Kasumi-1 (cell line): ENCODE data around the gene GZMA.

ENCODE experiments used
- DNase-seq, 2 experiments: peaks; one replicate each; lab custom pipeline; 2025; lab: John Stamatoyannopoulos, UW

Gene GZMA

DNA sequence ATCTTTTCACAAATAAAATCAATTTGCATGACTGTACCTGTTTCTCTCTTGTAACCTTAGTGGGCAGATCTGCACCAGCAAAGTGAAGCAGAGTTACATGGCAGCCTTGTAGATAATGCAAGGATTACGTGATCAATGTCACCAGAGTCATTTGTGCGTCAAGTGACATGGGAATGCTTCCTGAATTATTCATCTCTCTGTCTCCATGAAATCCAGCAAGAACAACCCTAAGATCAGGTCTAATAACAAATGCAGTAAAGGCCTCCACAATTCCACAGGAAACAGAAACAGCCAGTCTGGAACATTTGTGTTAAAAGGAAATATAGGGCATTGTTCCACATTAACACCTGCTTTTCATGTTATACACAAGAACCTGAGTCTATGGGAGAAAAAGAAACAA lies 7.8 kb downstream of the GZMA start:
- DNase-seq = no peak

DNA sequence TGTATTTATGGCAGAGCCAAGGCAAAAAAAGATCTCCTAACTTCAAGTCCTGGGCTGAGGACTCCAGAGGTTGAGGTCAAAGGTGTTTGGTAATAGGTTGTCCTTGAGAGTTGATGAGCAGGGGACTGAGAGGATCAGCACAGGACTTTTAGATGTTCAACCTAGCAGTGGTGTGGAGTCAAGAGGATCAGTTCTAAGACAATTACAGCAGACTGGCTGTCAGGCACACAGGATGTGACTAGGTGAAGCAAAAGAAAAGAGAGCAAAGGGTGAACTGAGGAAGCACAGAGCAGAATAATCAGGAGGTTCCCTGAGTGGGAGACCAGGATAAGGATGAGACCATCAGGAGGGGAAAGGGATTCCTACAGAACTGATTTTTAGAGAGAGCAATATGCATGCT lies 10.9 kb downstream of the GZMA start:
- DNase-seq = no peak

DNA sequence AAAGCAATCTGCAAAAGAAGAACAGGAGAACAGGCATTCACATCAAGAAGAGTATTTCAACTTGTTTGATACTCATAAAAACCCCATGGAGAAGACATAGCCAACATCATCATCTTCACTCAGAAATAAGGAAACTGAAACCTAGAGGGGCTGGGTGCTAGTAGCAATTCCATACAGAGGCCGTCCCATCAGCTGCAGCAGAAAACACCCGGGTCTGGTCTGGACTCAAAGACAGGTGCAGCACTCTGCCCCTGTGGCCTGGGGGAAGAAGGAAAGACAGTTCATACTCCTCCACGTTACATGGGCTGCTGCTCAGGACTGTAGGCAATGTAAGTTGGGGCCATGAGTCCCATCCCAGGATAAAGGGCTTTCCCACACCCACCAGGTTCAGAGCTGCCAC lies 11.6 kb downstream of the GZMA start:
- no peak for DNase-seq

DNA sequence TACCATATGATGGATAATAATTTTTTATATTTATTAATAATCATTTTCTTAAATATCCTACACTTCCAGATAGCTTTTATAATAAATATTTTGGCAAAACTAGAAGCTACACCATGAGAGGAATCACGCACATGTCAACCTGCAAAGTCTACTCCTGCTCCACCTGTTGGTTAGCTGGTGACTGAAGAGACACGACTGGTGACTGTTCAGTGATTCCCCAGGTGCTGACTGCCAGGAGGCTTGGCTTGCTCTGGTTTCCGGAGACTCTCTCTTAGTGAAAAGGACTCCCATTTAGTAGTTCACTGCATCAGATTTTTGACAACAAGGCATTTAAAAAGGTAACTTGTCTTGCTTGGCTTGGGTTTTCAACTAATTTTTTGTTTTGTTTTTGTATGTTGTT lies 20.9 kb downstream of the GZMA start:
- DNase-seq = no peak

DNA sequence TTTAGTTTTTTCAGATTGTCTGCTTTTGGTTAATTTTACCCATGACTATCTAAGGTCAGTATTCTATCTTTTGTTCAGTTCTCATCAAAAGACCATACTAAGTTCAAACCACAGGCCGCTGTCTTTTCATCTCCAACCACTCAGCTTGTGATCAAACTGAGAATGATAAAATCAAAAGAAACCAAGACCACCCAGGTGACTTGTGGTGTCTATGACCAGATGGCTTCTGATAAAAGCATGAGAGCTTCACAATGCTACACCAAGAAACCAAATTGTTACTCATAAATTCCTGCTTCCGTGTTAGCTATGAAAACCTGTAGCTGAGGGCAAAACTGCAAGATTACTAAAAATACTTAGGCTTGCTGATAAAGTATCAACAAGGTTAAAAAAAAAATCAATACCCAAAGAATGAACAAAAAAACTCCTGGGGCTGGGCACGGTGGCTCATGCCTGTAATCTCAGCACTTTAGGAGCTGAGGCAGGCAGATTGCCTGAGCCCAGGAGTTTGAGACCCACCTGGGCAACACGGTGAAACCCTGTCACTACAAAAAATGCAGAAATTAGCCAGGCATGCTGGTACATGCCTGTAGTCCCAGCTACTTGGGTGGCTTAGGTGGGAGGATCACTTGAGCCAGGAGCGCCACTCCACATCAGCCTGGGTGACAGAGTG lies 31.7 kb downstream of the GZMA start:
- no peak for DNase-seq

DNA sequence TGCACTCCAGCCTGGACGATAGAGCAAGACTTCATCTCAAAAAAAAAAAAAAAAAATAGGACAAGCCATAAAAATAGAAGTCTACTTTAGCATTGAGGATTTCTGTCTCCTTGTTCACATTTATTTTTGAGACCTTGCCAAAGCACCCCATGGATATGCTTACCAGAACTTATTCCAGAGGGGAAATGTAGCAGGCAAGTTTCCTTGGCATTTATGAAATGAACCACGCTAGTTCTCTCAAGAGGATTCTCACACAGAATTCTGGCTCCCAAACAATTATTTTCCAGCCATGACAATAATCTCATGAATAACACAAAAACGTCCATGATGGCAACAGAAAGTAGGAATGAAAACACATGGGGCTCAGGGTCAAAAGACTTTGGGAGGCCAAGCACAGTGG lies 34.1 kb downstream of the GZMA start:
- DNase-seq = no peak

DNA sequence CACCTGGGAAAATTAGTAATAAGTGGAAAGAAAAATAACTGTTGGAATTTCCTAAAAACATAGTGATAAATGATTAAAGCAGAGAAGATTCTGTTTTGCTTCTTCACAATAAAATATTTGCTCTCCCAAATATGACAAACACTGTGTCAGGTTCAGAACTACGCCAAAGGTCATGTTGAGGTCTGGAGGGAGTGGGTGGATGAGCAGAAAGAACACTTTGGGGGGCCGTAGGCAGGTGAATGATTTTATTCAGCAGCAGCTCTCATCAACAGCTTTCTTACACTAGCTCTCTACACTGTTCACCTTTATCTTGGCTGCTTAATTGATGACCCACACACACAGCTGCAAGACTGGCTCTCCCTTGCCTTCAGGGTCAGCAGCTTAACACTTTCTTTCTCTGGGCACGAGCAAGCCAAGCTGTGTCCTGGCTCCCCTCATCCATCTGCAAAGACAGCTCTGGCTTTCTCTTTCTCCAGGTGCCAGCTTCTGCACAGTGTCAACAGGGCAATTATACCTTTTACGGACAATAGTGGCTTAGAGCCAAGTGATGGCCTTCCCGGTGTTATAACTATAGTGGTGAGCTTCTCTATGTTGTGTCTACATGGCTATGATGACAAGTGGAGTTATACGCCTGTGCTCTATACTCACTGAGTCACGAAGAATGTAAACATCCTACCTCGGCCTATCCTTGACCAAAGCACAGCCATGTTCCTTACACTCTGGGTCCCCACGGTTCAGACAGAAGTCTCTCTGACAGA lies 38.6 kb downstream of the GZMA start:
- DNase-seq = no peak

DNA sequence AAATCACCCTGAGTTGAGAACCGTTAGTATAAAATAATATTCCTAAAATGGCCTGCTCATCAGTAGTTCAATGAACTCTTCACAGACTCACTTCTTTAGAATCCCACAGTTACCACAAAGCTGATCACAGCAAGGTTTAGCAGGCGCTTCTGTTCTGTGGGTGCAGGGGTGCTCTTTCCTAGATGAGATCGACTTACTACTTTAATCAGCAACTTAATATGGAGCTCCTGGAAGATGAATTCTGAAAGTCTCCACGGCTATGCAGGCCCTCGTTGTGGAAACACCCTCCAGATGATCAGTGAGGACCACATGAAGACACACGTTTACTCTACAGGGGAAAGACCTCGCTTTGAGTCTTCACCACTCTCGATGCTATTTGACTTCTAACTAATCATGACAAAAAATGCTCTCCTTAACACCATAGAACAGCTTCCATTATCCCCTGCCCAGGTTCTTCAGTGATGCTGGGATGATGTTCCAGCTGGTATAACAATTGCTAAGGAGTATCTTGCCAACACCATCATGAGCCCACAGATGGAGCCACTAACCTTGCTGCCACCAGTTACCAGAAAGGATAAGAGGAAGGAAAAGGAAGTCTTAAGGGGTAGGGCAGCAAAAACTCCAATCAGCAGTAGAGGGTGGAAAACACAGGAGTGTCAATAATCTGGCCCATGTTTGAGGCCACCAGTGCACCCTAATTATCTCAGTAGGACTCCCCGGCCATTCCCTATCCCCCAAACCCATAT lies 39.7 kb downstream of the GZMA start:
- DNase-seq = no peak

DNA sequence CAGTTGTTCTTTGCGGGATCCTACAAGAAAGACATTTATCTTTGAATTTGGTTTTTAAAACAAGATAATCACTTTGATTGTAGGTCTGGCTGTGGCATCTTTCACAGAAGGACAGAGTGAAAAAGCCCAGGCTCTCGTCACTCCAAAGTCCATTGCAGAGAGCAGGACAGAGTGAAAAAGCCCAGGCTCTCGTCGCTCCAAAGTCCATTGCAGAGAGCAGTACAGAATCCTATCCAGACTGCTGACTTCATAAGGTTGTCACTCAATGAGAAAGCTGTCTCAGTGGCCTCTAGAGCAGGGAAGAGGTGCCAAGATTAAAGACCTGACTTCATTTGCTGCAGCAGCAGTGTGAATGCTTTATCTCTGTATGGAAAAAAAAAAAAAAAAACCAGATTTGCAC lies 41.2 kb downstream of the GZMA start:
- DNase-seq = no peak

DNA sequence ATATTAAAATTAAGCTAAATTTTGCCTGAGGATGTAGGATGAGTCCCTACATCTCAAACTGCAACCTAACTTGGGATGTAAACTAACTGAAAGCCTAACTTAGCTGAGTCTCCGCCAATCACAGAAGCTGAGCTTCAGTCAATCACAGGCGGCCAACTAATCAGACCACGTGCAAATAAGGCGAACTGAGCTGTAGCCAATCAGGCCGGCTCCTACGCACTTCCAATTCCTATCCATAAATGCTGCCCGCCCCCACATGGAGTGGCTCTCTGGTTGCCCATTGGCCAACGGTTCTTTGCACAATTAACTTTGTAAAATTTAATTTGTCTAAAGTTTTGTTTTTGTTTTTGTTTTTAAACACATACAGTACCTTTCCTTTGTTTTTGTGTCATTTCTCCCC lies 43.6 kb downstream of the GZMA start:
- DNase-seq = no peak

DNA sequence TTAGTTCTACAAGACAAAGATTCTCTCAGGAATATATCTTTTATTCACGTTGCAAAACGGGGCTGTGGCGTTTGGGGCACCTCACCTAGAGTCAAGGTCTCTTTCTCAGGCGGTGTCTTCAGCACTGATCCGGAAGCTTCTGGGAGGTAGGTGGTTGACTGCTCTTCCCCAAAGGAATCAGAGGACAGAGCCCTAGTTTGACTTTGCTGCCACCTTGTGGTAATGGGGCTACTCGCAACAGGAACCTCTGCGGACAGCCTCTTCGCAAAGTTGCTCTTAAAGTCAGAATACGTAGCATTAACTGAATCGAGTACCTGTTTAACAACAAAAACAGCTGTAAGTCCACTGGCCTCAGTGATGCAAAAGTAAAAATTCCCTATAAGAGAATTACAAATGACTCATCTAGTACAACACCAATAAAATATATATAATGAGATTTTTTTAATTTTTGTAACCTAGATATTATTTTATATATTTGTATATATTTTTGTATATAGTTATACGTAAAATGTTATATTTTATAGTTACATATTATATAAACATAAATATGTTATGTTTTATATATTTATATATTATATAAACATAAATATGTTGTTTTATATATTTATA lies 44.2 kb downstream of the GZMA start:
- DNase-seq = peak; percentile 87 to 88

DNA sequence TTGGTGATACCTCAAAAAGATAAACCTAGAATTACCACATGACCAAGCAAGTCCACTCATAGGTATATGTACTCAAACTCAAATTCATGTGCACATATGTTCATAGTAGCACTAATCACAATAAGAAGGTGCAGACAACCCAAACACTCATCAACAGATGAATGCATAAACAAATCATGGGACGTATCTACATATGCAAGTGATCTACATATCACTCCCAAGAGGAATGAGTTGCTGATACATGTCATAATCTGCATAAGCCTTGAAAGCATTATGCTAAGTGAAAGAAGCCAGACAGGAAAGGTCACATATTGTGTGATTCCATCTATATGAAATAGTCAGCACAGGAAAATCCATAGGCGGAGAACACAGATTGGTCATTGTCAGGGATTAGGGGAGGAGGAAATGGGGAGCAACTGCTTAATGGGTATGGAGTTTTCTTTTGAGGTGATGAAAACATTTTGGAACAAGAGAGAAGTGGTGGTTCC lies 46.9 kb downstream of the GZMA start:
- no peak for DNase-seq

DNA sequence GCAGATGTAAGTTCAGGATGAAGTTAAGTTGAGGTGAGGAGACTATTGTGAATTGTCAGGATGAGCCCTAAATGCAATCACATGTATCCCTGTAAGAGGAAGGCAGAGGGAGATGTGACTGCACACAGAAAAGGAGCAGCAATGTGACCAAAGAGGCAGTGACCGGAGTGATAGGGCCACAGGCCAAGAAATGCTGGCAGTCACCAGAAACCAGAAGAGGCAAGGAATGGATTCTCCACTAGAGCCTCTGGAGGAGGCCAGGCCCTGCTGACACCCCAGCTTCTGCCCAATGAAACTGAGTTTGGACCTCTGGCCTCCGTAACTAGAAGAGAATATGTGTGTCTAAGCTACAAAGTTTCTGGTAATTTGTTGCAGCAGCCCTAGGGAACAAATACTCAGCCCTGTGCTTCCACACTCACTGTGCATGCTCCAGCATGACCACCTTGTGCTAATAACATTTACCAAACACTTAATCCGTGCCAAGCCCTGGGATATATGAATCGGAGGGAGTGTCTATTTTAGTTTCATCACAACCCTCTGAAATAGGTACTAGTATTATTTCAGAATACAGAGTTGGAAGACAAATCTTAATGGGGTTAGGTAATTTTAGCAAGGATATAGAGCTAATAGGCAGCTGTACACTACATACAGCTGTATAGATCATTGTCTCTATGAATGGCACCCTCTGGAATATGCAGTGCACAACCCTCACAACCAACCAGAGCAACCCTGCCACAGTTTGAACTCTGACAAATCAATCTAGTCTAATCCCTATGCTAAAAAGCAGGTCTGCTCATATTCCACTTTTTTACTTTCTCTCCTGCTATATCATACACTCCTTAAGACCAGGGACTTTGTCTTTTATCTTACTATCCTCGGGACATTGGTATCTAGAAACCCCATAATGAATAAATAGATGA lies 49.7 kb downstream of the GZMA start:
- no peak for DNase-seq

DNA sequence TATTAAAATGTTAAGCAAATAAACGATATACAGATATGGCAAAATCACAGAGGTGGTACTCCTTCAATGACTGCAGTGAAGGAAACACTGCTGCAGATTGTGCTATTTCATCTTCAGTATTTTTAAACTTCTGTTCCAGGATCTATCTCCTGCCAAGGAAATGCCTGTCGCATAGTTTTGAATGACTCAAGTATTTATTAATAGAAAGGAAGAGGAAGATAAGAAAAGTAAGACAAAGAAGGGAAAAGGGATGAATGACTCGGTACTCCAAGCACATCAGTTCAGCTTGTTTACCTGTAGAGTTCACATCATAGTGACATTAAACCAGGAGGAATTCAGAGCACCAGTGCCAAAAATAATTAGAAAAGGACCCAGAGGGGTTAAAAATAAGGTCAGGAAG lies 52.4 kb downstream of the GZMA start:
- DNase-seq = no peak
